GM04504 (cell line): ENCODE measurements around the gene CRHR2.
"Not testable (repeated sequence)": the region's sequence is repeated elsewhere in the genome, so short reads cannot be mapped to it uniquely, and the experiment has no call there.

Experiments used
- DNase-seq: peaks from one replicate; pipeline ENCODE4 v3.0.0-alpha.2; 2012; ENCODE audit warnings: low read depth

Gene CRHR2

DNA sequence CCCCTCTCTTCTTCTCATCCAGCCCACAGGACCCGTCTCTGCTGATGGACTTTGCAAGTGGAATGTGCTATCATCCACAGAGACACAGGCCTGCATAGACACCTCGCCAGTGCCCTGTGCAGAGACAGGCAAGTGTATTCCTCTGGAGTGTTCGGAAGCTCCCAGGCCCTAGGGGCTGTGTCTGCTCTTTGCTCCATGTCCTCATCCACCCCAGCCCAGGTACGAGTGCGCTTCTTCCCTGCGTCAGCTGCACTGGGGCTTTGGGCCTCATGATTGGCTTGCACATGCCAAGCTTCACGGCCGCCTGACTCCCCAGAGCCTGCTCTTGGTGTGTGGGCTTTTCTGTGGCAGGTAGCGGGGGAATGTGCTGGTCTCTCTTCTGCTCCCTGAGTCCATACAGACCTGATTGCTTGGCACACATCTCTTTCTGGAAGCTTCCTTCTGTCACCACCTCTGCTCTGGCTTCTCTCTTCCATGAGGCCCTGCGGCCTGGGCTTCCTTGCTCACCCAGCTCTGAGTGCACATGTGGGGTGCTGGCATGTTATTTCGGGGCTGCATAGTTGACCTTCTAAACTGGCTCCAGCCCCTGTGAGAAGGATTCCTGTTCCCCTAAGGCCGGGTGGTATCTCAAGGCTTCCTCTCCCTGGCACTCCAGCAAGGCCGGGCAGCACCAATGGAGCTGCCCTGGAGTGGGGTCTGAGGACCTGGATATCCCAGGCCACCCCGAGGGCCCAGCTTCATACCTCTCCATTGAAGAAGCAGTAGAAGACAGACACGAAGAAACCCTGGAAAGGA is 27.8 kb downstream of the CRHR2 start:
- DNase-seq, result no peak

DNA sequence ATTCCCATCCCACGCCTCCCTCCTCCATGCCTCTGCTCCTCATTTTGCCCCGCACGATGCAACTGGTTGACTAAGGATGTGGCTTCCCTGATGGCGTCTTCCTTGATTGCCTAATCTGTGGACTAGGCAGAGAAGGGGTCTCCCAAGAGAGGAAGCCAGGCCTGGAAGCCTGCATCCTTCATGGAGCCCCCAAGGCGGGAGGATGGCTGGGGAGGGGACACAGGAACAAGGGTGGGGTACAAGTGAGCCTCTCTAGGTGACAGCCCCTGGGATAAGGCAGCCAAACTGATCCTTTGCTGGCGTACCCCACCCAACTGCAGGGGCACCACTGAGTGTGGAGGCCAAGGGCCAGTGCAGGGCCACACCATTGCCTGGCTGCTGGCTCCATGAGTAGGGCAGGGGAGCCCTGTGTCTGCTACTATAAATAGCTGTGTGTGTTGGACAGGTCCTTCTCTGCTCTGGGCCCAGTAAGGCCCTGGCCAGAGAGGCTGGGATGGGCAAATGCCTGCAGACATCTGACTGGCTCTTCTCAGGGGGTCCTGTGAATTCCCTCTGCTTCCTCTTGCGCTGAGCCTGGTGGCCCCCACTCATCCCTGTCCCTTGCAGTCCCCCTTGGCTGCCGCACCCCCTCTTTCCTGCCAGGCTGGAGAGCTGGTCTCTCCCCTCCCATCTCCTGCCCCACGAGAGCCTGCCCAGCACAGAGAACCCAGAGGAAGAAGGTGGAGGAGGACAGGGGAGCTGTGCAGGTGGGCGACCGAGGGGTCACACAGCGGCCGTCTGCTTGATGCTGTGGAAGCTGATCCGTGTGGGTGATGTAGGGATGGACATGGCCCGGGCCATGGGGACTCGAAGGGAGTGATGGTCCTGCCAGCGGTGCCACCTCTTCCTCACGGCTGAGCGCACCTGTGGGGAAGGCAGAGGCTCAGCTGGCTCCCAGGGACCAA is 29.3 kb downstream of the CRHR2 start:
- DNase-seq, result no peak

DNA sequence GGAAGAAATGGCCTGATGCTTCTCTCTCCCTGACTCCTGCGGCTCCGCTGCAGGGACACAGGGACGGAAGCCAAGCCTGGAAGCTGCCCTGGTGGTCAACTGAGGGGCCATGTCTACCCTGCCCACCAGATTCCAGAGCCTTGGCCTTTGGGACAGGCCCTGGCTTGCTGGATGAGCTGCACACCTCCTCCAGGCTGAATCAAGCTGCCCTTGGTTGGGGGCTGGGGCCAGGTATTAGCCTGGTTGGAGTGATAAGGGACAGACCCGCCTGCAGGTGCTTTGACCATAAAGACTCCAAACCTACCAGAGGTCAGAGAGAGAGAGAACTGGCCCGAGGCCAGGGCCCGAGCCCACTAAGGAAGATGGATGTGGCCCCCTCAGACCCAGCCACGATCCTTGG is 30.1 kb downstream of the CRHR2 start:
- DNase-seq, result no peak

DNA sequence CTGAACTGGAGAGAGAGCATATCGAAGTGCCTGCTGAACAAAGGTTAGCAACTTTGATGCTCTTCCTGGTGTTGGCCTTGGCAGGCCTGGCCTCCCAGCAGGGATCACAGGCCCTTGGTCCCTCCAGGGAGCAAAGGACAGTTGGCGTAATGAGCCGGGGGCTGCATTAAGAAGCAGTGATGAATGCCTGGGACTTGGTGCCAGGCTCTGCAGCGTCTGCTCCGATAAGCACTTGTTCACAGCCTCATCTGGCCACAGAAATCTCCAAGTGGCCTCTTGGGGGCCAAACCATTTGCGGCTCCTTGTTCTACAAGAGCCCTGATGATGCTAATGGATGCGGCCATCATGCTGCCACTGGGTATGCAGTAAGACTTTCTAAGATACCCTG is 31.8 kb downstream of the CRHR2 start:
- DNase-seq, result no peak

DNA sequence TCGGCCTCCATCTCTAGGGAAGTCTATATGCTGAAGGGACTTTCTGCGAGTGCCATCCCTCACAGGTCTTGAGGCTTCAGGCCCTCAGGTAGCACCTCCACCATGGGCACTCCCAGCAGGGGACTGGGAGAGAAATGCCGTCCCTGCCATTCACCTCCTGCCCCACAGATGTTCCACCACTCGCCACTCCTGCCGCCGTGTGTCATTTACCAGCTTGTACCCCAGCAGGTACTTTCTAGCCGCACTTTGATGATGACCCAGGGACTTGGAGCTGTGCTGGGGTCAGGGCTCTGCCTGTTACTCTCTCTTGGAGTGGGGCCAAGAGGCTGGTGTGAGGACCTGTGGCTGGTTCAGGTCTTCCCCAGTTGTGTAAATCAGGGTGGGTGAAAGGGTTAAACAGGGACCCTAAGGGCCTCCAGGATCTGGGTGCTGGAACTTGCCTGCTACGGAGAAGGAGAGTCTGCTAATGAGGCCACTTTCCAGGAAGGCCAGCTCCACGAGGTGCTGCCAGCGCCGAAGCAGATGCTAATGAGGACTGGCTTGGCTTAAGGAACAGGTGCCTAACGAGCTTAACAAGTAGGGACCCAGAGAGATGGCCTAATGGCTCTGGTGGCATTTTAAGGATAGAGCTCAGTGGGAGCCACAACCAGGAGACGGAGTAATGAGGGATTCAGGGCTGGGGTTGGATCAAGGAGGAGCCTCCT is 32.4 kb downstream of the CRHR2 start:
- DNase-seq, result no peak

DNA sequence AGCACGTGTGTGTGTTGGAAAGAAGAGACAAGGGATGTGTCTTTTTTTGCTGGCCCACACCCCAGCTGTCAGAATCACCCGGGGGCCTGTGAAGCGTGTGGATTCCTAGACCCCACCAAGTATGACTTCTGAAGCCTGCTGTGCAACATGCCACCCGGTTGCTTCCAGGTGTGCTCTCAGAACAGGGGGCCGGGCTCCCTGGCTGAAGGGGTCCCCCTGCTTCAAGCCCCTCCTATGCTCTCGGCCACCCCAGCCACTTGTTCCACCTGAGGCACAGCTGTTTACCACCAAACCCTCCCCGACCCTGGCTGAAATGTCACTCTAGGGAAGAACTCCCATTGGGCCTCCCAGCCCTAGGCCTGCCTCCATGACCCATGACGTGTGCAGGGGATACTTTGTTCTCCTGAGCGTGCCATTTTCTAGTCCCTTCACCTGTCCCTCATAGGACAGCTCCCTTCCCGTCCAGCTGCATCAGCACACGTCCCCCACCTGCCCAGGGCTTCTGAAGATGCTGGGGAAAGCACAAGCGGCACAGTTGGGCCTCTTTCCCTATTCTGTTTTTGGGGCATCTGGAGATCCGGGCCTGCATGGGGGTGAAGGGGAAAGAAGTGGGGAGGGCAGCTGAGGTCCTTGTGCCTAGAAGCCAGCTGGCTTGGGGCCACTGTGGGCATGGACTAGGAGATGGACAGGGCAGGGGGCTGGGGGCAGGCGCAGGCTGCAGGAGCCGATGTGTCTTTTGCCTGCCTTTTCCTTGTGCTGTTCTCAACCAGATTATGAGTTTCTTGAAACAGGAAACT is 33.3 kb downstream of the CRHR2 start:
- no peak for DNase-seq

DNA sequence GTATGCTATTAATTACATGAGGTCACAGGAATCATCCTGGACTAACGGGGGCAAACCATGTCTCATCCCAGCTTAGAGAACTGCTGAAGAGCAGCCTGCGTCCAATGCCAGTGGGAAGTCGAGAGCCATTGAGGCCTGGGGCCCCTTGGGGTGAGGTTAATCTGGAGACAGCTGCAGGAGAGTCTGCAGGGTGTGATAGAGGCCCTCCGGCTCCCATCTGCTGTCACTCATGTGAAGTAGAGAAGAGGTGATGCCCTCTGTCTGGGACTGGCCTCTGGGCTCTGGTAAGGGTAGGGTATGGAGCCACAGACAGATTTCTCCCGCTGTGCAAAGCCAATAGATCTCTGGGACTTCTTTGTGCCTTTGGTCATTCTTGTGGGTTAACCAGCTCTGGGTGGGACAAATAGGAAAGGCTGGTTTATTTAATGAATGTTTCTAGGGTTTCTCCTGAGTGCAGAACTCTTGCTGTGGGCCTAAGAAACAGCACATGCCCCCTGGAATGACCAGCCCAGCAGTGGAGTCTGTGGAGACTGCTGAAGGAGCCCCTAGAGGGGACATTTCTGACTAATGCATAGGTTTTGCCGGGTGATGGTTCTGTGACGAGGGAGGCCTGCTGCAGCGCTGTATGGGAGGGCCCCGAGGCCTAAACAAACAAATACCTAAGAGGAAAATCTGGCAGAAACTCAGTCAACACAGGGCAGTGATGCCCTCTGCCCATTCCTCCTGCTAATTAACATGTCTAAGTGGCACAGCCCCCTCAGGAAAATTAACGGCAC is 34.5 kb downstream of the CRHR2 start:
- no peak for DNase-seq

DNA sequence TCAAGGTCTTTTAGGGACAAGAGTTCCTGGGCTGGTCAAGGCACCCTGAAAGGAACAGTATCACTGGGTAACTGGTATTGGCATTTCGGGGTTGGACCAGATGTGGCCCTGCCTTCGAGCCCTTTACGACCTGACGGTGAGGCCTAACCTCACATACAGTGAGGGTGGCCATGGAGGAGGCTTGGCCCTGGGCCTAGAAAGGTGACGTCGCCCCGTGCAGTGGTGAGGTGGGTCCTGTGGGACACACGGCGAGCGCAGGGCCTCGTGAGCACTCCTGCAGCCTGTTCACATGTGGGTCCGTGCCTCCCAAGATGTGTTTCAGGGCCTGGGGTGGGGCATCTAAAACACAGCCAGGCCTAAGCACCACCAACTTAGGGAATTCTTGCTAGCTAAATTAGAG is 36.1 kb downstream of the CRHR2 start:
- DNase-seq, result no peak

DNA sequence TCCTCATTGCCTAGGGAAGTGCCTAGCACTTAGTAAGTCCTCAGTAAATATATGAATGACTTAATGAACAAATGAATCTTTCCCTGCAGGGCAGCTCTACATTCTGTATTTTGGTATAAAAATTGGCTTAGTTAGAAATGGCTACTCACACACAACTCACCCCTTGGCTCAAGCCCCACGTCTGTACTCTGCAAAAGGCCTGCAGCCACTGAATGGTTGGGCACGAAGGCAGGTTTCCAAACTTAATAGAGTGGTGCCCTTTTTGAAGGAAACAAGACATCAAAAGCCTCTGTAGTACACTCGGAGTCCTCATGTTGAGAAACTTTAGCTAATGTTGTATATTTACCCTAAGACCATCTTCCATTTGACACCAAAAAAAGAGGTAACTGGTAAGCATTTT is 36.6 kb downstream of the CRHR2 start:
- no peak for DNase-seq

DNA sequence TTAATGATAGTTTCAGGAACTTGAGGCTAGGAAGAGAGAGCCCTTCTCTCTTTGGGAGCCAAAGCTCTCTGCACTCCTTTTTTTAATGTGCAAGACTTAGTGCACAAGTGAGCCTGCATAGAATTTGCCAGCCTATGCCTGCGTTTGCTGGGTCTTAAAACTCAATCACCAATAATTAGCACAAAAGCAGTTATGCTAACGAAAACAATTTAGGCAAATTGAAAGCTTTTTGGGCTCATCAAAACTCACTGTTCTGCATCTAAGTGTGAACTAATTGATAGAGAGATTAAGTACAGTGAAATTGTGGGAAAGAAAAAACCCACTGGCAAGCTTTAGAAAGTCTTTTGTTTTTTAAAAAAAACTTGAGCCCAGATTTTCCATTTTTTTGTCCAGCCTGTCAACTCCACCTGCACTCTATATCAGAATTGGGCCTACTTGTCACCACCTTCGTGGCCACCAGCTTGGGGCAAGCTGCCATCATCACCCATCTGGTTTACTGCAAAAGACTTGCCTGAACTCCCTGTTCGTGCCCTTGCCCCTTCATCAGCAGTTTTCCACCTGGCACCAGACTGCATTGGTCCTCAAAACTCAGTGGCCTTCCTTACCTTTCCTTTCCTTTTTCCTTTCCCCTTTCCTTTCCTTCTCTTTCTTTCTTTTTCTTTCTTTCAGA is 37.8 kb downstream of the CRHR2 start:
- no peak for DNase-seq

DNA sequence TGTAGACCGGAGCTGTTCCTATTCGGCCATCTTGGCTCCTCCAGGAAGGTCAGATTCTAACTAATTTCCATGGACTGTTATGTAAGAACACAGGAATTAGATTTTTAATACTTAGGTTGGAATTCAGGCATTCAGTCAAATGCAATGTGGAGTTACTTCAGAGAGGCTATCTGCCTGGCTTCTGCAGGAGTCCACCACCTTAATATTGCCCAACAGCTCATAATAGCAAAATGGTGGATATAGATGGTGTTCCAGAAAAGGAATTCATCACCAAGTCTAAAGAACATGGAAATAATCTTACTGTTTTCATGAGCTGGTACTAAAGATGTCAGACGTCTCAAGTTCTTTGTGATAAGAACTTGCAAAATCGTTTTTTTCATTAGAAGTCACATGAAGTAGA is 39.5 kb downstream of the CRHR2 start:
- DNase-seq, result no peak

DNA sequence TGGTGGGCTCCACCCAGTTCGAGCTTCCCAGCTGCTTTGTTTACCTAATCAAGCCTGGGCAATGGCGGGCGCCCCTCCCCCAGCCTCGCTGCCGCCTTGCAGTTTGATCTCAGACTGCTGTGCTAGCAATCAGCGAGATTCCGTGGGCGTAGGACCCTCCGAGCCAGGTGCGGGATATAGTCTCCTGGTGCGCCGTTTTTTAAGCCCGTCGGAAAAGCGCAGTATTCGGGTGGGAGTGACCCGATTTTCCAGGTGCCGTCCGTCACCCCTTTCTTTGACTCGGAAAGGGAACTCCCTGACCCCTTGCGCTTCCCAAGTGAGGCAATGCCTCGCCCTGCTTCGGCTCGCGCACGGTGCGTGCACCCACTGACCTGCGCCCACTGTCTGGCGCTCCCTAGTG is 39.9 kb downstream of the CRHR2 start:
- not testable (repeated sequence) for DNase-seq

DNA sequence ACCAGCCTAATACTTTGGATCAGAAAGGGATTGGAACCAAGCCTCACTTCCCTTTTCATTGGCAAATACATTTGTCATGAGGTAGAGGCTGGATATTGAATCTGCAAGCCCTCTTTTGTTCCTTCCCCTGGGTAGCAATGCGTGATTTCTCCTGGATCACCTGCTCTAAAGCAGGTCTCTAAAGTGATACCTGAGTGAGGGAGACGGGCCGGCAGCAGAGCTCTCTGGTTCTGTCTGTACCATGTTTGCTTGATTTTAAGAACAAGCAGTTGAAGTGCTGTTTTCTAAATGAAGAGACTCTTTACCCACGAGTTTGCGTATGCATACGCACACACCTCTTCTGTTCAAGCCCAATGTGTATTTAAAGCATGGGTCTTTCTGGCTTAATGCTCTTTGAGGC is 46.5 kb downstream of the CRHR2 start:
- DNase-seq, result no peak

DNA sequence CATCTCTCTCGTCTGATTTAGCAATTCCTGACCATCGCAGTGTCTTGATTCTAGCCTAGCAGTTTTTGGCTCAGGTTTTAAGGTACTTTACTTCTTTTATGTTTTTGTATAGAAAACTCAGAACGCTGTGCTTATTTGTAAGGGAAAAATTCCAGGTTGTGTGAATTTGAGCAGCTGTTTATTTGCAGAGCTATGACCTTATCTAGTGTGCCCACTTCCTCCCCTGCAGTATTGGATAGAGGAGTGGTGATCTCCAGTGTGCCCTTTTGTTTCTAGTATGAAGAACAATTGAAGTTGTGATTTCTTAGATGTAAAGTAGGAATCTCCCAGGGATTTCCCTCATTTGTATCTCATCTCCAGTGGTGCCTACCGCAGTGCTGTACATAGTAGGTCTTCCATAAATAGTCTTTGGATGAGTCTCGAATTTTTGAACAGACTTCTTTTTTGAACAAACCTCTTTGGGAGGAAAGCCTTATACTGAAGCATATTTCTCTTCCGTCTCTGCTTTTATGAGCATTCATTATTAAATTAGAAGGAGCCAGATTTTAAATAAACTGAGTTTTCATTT is 47.5 kb downstream of the CRHR2 start:
- no peak for DNase-seq

DNA sequence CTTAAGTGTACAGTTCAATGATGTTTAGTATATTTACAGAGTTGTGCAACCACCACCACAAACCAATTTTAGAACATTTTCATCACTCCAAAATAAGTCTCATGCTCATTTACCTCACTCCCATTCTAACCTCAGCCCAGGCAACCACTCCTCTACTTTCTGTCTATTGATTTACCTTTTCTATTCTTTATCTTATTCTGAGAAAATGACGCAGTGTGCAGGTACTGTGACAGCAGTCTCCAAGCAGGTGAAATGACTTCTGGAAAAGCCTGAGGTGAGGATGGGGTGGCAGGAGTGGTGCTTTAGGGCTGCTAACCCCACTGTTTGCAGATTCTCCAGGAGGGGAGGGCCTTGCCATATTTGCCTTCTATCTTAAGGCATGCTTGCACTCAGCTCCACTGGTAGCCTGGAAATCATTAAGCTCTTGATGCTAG is 48.0 kb downstream of the CRHR2 start:
- DNase-seq, result no peak

DNA sequence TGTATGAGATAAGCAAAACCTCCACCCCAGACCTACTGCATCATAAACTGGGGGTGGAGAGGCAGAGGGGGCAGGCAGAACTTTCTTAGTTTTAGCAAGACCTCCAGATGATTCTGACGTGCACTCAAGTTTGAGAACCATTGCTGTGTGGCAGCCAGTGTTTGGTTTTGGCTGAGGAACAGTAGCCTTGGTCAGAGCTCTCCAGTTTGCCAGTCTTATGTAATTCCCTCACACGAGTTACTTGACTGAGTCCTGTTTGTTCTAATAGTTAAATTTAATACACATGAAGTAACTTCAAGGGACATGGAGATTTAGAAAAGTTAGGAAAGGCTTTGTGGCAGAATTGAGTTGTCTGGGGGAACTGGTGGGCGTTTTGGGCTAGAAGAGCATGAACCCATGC is 49.0 kb downstream of the CRHR2 start:
- DNase-seq, result no peak

DNA sequence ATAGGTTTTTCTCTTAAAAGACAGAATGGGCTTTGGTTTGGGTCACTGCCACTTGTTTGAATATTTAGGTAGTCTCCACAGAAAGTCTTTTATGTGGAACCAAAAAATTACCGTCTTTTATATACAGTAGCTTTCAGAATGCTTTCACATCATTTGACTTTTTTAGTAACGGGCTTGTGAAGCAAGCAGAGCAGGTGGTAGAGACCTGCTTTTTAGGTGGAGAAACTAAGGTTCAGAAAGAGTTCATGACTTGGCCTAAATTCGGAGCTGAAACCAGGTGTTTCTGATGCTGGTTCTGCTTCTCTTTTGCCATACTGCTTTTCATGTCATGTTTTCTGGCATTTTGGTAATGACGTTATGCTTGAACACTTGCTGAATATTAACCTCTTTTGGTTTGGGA is 51.3 kb downstream of the CRHR2 start:
- DNase-seq, result no peak

DNA sequence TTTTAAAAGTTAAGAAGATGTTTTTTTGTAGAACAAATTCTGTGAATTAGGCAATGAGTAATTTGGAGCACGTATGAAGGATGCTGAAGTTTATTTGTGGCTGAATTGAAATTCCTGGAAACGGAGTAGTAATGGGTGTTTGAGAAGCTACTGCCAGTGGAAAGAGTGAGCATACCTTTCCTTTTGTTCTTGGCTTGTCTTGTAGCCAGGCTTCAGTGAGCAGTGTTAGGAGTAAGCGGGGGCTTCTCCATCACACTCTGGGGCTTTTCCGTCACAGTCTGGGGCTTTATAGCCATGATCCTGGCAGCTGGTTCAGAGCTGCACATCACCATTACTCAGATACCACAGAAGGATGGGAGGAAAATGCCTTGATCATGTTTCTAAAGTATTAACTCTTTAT is 55.2 kb downstream of the CRHR2 start:
- no peak for DNase-seq

DNA sequence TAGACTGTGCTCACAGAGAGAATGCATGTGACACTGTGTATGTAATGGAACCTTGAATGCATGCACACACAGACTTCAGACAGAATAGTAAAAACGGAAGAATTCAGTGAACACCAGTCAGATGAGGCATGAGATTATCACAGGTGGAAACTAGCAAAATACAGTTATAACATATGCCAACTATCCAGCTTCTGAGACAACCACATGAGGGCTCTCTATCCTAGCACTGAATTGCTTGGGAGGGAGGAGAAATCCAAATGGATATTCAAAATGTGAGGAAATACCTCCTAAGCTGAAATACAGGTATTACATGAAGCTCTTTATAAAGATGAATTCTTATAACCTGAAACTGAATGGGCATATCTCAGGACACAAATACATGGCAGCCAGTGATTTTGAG is 57.0 kb downstream of the CRHR2 start:
- no peak for DNase-seq

DNA sequence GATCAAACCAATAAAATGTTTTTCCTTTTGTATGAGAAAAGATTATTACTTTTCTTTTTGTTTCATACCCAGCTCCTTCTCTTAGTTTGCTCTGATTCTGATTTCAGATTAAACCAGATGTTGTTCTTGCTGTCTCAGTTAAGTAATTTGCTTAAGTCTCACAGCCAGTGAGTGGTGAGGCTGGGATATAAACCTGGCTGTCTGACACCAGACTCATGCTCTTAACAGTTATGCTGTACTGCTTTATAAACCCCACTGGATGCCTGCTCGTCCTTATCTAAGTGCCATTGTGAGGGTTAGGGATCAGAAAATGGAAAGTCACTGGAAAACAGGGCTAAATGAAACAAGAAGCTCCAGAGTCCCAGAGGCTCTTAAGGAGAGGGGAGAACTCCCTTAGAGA is 63.3 kb downstream of the CRHR2 start:
- DNase-seq, result no peak
